CD14-positive monocyte (primary cell): Measurements from ENCODE around the gene HIBCH. TPM values are rescaled to one million over a fixed set of nuclear protein-coding genes. Genes with fewer than 3 reads are reported as not detected.
"Not testable (repeated sequence)": the region's sequence is repeated elsewhere in the genome, so short reads cannot be mapped to it uniquely, and the experiment has no call there.

Source experiments
- DNase-seq, 3 donors: peaks; one replicate each; pipeline ENCODE4 v3.0.0-alpha.2; 2011 to 2022
- H2AFZ ChIP-seq: 2 replicates; pipeline ENCODE4 v1.6.0; 2012; ENCODE audit warnings: mild to moderate bottlenecking, low read depth, low read length, inconsistent platforms; ENCODE audit not compliant: insufficient read depth, poor library complexity, severe bottlenecking
- H3K27ac ChIP-seq, 2 donors: 1 replicate in 1 of 2; 2 replicates in 1 of 2; pipeline ENCODE4 v1.5.1; 2012 to 2013; ENCODE audit warnings: low read length in 2 of 2, control low read depth in 1 of 2, inconsistent platforms in 1 of 2, low read depth in 1 of 2, mild to moderate bottlenecking in 1 of 2
- H3K27me3 ChIP-seq, 2 donors: one replicate each; pipeline versions ENCODE4 v1.6.0 to v1.6.1; 2011 to 2013; ENCODE audit warnings: low read length in 2 of 2; ENCODE audit not compliant: control insufficient read depth in 2 of 2, insufficient read depth in 2 of 2
- H3K36me3 ChIP-seq, 2 donors: replicated peaks in 1 of 2; 1 replicate in 1 of 2; 2 replicates in 1 of 2; pipeline versions ENCODE4 v1.5.1 to v1.6.1; 2012 to 2013; ENCODE audit warnings: low read length in 2 of 2, control low read depth in 1 of 2, inconsistent platforms in 1 of 2, mild to moderate bottlenecking in 1 of 2; ENCODE audit not compliant: insufficient read depth in 2 of 2, control insufficient read depth in 1 of 2
- H3K4me1 ChIP-seq, 2 donors: 1 replicate in 1 of 2; 2 replicates in 1 of 2; pipeline versions ENCODE4 v1.5.1 to v1.6.1; 2012 to 2013; ENCODE audit warnings: low read length in 2 of 2, control low read depth in 1 of 2, inconsistent platforms in 1 of 2, mild to moderate bottlenecking in 1 of 2, moderate library complexity in 1 of 2; ENCODE audit not compliant: insufficient read depth in 2 of 2, control insufficient read depth in 1 of 2
- H3K4me2 ChIP-seq: replicated peaks from 2 replicates; pipeline ENCODE3; 2012; ENCODE audit warnings: low read length, moderate library complexity, mild to moderate bottlenecking; ENCODE audit not compliant: poor library complexity, severe bottlenecking; ENCODE audit errors: extremely low read depth
- H3K4me3 ChIP-seq, 3 experiments: fragments of 200-600 bp in 1 of 3; sonication (generic) in 1 of 3; replicated peaks in 1 of 3; 1 replicate in 2 of 3; 2 replicates in 1 of 3; pipeline ENCODE4 v1.5.1; 2011 to 2013; ENCODE audit warnings: low read length in 3 of 3, mild to moderate bottlenecking in 3 of 3, control low read depth in 2 of 3, low read depth in 2 of 3, inconsistent platforms in 1 of 3, moderate library complexity in 1 of 3
- H3K79me2 ChIP-seq: 2 replicates; pipeline ENCODE4 v1.6.0; 2012; ENCODE audit warnings: mild to moderate bottlenecking, control low read depth, inconsistent platforms, low read length, moderate library complexity; ENCODE audit not compliant: insufficient read depth
- H3K9ac ChIP-seq: 2 replicates; pipeline ENCODE4 v1.6.0; 2017; ENCODE audit warnings: low read length, mild to moderate bottlenecking; ENCODE audit not compliant: insufficient read depth, poor library complexity, severe bottlenecking
- H3K9me3 ChIP-seq, 2 donors: replicated peaks in 1 of 2; 1 replicate in 1 of 2; 2 replicates in 1 of 2; pipeline versions ENCODE4 v1.5.1 to v1.6.1; 2012 to 2013; ENCODE audit warnings: low read length in 2 of 2, control low read depth in 1 of 2; ENCODE audit not compliant: control insufficient read depth in 1 of 2, insufficient read depth in 1 of 2
- H4K20me1 ChIP-seq: 2 replicates; pipeline ENCODE4 v1.6.0; 2012; ENCODE audit warnings: mild to moderate bottlenecking, low read length, control low read depth, moderate library complexity; ENCODE audit not compliant: insufficient read depth
- H3K27ac Mint-ChIP-seq, 7 donors: one replicate each; pipeline ENCODE4 v1.8.0; 2020; ENCODE audit warnings: mild to moderate bottlenecking in 7 of 7, mixed read lengths in 7 of 7, moderate library complexity in 6 of 7, inconsistent platforms in 2 of 7
- H3K27me3 Mint-ChIP-seq, 3 donors: one replicate each; pipeline ENCODE4 v1.8.0; 2021 to 2022; ENCODE audit warnings: low read depth in 3 of 3, mild to moderate bottlenecking in 3 of 3, mixed read lengths in 3 of 3, moderate library complexity in 3 of 3, inconsistent platforms in 1 of 3
- H3K36me3 Mint-ChIP-seq, 2 donors: one replicate each; pipeline ENCODE4 v1.8.0; 2020; ENCODE audit warnings: mixed read lengths in 2 of 2, inconsistent platforms in 1 of 2, mild to moderate bottlenecking in 1 of 2
- H3K4me1 Mint-ChIP-seq: one replicate; pipeline ENCODE4 v1.8.0; 2020; ENCODE audit warnings: mild to moderate bottlenecking, mixed read lengths
- H3K4me3 Mint-ChIP-seq, 2 donors: one replicate each; pipeline ENCODE4 v1.8.0; 2020; ENCODE audit warnings: mild to moderate bottlenecking in 2 of 2, mixed read lengths in 2 of 2, moderate library complexity in 1 of 2
- H3K9me3 Mint-ChIP-seq, 7 donors: one replicate each; pipeline ENCODE4 v1.8.0; 2020 to 2022; ENCODE audit warnings: mixed read lengths in 7 of 7, mild to moderate bottlenecking in 6 of 7, moderate library complexity in 6 of 7, inconsistent platforms in 2 of 7
- WGBS: methylation state at CpG from one replicate; pipeline ENCODE4 v1.1.5; 2013; ENCODE audit warnings: missing lambda C conversion rate; ENCODE audit not compliant: insufficient coverage; 5-methylcytosine and 5-hydroxymethylcytosine counted together
- intact Hi-C, 2 donors: fragments of 100-400 bp; cut with micrococcal nuclease; formaldehyde crosslinking; loops; one replicate each; pipeline versions ENCODE4 v1.15.0 to v1.15.1; 2023
- polyA plus RNA-seq, 3 donors: library from polyadenylated mRNA; depleted of rRNA in 1 of 3; unstranded in 2 of 3; stranded (reverse) in 1 of 3; fragments of 300-500 nt in 2 of 3; fragments of >200 nt in 1 of 3; fragmentation: Illumina TruSeq in 2 of 3; gene quantifications; 1 replicate in 2 of 3; 2 replicates in 1 of 3; pipeline ENCODE4 v1.2.3, GENCODE V29; 2012 to 2021
- TF ChIP-seq, protein P1 (sequence below): fragments of 200-600 bp; IDR thresholded peaks from one replicate; pipeline ENCODE4 v1.8.0; 2022; ENCODE audit warnings: antibody characterized with exemption, mild to moderate bottlenecking

Gene HIBCH
- polyA plus RNA-seq, 3 donors, result 3.3 to 8.2 (median 7.3) TPM

DNA sequence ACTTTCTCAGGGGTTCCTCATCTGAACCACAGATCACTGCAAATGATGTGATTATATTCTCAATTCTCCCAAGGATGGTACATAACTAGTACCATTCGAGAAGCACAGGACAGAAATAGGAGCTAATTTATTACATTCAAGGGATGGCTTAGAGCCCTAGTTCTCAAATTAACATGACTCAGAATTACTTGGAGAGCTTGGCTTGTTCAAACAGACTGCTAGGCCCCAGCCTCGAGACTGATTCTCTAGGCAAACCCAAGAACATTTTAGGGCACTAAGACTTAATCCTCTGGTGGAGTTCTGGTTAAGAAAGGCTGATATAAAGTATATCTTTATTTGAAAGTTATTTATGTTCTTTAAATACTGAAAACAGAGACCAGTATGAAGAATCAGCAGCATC lies 35.8 kb downstream of the HIBCH start:
- Histone ChIP-seq H4K20me1 (no peaks in the 10 kb centered on the region), H3K27me3 (no peaks in the 10 kb centered on the region), H3K4me3 (no peak overlapping the region), H2AFZ (no peak overlapping the region), H3K9ac (no peak overlapping the region), H3K4me2 (no peak overlapping the region), H3K27ac (no peak overlapping the region), H3K4me1 (no peaks in the 10 kb centered on the region), H3K79me2 (no peaks in the 10 kb centered on the region), H3K9me3 (no peaks in the 10 kb centered on the region), H3K36me3 (peaks cover 3 to 17% of the 10 kb centered on the region in 2 donors)
- TF ChIP-seq, protein P1, sequence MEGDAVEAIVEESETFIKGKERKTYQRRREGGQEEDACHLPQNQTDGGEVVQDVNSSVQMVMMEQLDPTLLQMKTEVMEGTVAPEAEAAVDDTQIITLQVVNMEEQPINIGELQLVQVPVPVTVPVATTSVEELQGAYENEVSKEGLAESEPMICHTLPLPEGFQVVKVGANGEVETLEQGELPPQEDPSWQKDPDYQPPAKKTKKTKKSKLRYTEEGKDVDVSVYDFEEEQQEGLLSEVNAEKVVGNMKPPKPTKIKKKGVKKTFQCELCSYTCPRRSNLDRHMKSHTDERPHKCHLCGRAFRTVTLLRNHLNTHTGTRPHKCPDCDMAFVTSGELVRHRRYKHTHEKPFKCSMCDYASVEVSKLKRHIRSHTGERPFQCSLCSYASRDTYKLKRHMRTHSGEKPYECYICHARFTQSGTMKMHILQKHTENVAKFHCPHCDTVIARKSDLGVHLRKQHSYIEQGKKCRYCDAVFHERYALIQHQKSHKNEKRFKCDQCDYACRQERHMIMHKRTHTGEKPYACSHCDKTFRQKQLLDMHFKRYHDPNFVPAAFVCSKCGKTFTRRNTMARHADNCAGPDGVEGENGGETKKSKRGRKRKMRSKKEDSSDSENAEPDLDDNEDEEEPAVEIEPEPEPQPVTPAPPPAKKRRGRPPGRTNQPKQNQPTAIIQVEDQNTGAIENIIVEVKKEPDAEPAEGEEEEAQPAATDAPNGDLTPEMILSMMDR, result no peak
- WGBS, result no CpG with 5 or more reads among the region's 2 CpGs
- Mint-ChIP-seq H3K4me1 (no peaks in the 10 kb centered on the region), H3K36me3 (peaks cover 37 to 38% of the 10 kb centered on the region in 2 donors), H3K4me3 (no peak overlapping the region), H3K27ac (no peak overlapping the region), H3K27me3 (no peaks in the 10 kb centered on the region), H3K9me3 (no peaks in the 10 kb centered on the region)
- DNase-seq, result no peak
- intact Hi-C loops, result no loop called here

DNA sequence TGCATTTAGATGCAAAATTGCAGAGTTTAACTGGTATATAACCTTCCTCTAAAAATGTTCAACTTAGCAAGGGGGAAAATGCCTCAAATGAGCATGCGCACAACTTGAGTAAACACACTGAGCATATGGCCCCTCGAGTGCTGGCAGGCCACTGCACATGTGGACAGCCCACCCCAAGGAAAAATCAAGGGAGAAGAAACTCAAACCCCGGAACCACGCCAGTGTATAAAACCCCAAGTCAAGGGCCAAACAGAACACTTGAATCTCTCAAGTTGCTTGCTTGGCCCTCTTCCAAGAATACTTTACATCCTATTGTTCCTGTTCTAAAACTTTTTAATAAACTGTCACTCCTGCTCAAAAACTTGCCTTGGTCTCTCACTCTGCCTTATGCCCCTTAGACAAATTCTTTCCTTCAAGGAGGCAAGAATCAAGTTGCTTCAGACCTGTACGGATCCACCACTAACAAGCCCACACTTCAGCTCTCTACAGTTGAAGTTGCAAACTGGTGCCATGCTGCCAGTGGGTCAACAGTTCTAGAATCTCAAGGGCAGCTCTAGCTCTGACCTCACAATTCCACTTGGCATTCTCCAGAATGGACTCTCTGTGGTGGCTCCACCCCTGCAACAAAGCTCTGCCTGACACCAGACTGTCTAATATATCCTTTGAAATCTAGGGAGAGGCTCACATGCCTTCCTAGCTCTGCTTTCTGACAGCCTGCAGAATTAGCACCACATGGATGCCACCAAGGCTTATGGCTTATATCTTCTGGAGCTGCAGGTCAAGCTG lies 38.9 kb downstream of the HIBCH start:
- no peak overlapping the region for H3K4me3 ChIP-seq
- no peak overlapping the region for H3K4me2 ChIP-seq
- Mint-ChIP-seq H3K36me3 (peaks cover 19 to 26% of the 10 kb centered on the region in 2 donors), H3K27me3 (peaks cover 0 to 2% (median 0%) of the 10 kb centered on the region in 3 donors), H3K4me3 (no peak overlapping the region), H3K4me1 (peaks cover 2% of the 10 kb centered on the region), H3K27ac (peak overlapping the region in 2 of 7 donors; percentile 7 to 67), H3K9me3 (peaks cover 0 to 3% (median 0%) of the 10 kb centered on the region in 7 donors)
- no peak overlapping the region for H3K9ac ChIP-seq
- no peaks in the 10 kb centered on the region for H3K79me2 ChIP-seq
- no peaks in the 10 kb centered on the region for H4K20me1 ChIP-seq
- 97% methylated on average over 5 of the region's 5 CpGs for WGBS
- H2AFZ ChIP-seq, result no peak overlapping the region
- TF ChIP-seq, protein P1, result no peak
- H3K4me1 ChIP-seq, result no peaks in the 10 kb centered on the region
- no peaks in the 10 kb centered on the region for H3K27me3 ChIP-seq
- no peak overlapping the region for H3K27ac ChIP-seq
- no peak for DNase-seq
- peaks cover 0 to 8% of the 10 kb centered on the region in 2 donors for H3K36me3 ChIP-seq
- no peaks in the 10 kb centered on the region for H3K9me3 ChIP-seq
- intact Hi-C loops, result no loop called here

DNA sequence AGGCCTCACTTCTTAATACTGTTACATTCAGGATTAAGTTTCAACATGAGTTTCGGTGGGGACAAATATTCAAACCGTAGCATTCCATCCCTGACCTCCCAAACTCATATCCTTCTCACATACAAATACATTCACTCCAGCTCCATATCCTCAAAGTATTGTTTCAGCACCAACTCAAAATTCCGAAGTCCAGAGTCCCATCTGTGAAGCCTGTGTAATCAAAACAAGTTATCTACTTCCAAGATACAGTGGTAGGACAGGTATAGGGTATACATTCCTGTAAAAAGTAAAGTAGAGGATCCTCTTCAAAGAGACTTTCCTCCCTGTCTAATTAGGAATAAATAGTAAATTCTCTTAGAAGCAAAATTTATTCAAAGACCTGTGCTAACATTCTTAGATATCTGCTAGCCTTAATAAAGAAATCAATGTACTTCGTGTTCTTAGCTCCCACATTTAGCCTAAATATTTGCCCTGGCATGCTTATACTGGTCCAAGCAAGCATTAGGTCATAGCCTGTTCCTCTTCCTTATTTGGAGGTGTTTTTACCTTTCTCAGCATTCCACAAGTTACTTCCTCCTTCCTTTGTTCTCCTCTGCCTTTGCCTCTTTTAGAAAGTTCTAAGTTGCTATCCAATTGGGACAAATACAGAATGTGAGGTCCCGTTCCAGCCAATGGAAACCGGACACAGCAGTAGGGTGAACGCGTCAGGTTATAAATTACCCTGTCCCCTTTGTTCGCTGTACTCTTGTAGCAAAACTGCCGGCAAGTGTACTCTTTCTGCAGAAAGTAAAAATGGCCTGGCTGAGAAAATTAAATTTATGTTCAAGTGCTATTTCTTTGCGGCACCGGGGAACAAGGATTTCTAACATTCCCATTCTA lies 40.1 kb downstream of the HIBCH start:
- H3K4me3 Mint-ChIP-seq, H3K9me3 Mint-ChIP-seq, DNase-seq, H3K27me3 ChIP-seq, H3K9me3 ChIP-seq, H3K79me2 ChIP-seq, H3K27me3 Mint-ChIP-seq, H2AFZ ChIP-seq, intact Hi-C loops, H3K36me3 ChIP-seq, H3K27ac ChIP-seq, H3K4me2 ChIP-seq, H4K20me1 ChIP-seq, H3K4me1 ChIP-seq, H3K4me1 Mint-ChIP-seq, H3K9ac ChIP-seq, H3K4me3 ChIP-seq: not testable (repeated sequence)
- Mint-ChIP-seq H3K36me3 (peaks cover 15 to 24% of the 10 kb centered on the region in 2 donors), H3K27ac (peak overlapping the region in 2 of 7 donors; percentile 48 to 61)
- 83% methylated on average over 7 of the region's 12 CpGs for WGBS
